KBM-7 (cell line): ENCODE results near the gene NELFB.
"Not testable (repeated sequence)": the region's sequence is repeated elsewhere in the genome, so short reads cannot be mapped to it uniquely, and the experiment has no call there.

Experiments
- DNase-seq: peaks from one replicate; pipeline ENCODE4 v3.0.0-alpha.2; 2015
- in situ Hi-C: fragments of 300-500 bp; cut with MboI; formaldehyde crosslinking; loops from 2 replicates; pipeline ENCODE4 v1.14.3; 2020; ENCODE audit warnings: low sequenced_read_pairs, low pct_unique_long_range_greater_than_20kb, mixed read lengths

NELFB gene

GRCh38 chr9:137233143-137233980, 21.8 kb upstream of the NELFB start:
- DNase-seq = no peak
- in situ Hi-C loops = no loop called here

DNA sequence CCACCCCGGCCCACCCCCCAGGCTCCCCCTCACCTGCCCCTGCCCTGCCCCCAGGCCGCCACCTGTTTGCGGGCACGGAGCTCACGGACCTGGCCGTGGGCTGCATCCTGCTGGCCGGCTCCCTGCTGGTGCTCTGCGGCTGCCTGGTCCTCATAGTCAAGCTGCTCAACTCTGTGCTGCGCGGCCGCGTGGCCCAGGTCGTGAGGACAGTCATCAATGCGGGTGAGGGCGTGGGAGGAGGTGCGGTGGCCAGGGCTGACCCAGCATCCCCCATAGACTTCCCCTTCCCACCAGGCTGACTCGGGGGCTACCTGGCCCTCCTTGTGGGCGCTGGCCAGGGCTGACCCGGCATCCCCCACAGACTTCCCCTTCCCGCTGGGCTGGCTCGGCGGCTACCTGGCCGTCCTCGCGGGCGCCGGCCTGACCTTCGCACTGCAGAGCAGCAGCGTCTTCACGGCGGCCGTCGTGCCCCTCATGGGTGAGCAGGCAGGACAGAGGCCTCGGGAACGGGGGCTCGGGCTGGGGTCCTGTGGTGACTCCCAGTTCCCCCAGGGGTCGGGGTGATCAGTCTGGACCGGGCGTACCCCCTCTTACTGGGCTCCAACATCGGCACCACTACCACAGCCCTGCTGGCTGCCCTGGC, 21.0 kb upstream of the NELFB start:
- DNase-seq = no peak
- in situ Hi-C loops = no loop called here

DNA sequence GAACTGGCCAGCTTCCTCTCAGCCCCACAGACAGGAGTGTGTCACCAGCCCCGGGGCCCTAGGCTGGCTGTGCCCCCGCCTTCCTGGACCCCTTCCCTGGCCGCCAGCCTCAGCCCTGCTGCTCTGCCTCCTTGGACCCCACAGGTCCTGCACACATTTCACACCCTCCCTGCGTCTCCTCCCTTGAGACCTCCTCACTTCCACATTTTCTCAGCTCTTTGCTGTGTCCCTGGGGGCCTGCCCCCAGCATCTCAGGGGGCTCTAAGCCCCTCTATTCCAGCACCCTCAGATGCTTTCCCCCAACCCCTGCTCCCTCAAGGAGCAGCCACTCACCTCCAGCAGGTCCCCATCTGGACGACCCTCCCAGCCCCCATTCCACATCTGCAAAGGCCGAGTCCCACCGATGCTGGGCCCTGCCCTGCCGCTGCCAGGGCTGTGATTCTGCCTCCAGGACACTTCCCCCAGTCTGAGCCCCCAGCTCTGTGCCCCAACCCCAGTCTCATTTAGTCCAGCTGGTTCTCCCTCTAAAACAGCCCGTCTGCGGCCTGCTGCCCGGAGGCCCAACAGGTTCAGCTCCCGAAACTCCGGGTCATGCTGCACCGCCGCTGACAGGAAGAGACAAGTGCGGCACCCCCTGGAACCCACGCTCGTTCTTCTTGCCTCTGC, 20.2 kb upstream of the NELFB start:
- in situ Hi-C loops = no loop called here
- no peak for DNase-seq

GRCh38 chr9:137235424-137236237, 19.5 kb upstream of the NELFB start:
- DNase-seq = no peak
- in situ Hi-C loops = no loop called here

DNA sequence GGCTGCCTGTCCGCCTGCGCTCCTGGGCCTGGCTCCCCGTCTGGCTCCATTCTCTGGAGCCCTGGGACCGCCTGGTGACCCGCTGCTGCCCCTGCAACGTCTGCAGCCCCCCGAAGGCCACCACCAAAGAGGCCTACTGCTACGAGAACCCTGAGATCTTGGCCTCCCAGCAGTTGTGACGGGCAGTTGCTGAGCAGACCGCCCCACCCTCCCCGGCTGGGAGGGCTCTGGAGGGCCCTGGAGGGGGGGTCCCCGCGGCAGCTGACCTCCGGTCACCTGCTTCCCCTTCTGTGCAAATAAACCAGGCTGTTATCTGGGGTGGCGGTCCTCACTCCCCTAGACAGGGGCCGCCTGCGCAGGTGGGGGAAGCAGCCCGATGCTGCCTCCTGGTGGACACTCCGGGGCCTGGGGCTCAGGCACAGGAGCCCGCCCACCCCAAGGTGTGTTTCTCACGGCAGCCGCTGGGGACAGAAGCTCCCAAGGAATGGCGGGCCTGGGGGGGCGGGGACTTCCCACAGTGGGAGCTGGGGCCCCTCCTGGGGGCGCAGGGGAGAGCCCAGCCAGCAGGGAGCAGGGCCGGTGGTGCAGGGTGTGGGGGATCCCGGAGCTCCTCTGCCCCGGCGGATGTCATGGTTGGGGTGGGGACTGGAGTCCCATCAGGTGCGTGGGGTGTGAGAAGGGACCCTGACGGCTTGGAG, 18.7 kb upstream of the NELFB start:
- in situ Hi-C loops = no loop called here
- peak; percentile 95 for DNase-seq

GRCh38 chr9:137236936-137237421, 18.1 kb upstream of the NELFB start:
- DNase-seq = no peak
- in situ Hi-C loops = no loop called here

DNA sequence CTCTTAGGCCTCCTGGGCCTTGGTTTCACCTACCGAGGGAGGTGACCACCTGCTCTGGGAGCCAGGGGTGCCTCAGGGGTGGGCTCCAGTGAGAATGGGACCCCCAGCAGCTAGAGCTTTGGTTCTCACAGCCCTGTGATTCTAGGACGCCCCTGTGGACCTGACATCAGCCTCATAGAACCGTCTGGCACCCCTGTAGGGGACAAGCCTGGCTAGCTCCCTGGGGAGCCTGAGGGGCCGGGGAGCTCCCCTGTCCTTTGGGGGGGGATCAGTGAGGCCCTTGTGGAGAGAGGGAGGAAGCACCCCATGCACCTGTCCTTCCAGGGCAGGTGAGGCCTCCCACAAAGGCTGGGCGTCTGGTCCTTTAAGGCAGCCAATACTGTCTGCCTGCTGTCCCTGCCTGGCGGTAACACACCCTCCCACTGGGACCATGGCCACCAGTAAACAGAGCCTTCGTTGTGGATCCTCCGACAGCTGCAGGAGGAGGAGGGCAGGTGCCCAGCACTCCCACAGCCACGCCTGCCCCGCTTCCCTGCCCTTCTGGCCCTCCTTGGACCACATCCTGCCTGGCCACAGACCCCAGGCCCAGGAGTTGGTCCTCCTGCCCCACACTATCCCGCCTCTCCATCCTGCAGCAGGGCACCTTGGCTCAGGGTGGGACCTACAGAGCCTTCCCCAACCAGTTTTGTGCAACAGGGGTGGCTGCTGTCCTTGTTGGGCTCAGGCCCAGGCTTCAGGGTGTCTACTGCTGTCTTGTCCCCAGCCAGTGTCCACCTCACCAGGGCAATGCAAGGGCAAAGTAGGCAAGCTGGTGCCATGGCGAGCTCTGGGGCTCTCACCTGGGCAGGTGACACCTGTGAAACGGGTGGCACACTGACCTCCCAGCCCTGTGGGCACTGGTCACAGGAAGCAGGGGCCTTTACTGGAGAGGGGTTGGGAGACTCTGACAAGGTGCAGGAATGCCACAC, 17.1 kb upstream of the NELFB start:
- in situ Hi-C loops = no loop called here
- no peak for DNase-seq

GRCh38 chr9:137239541-137240200, 15.5 kb upstream of the NELFB start:
- in situ Hi-C loops, DNase-seq: not testable (repeated sequence)

GRCh38 chr9:137240318-137240840, 14.7 kb upstream of the NELFB start:
- no peak for DNase-seq
- in situ Hi-C loops = no loop called here

DNA sequence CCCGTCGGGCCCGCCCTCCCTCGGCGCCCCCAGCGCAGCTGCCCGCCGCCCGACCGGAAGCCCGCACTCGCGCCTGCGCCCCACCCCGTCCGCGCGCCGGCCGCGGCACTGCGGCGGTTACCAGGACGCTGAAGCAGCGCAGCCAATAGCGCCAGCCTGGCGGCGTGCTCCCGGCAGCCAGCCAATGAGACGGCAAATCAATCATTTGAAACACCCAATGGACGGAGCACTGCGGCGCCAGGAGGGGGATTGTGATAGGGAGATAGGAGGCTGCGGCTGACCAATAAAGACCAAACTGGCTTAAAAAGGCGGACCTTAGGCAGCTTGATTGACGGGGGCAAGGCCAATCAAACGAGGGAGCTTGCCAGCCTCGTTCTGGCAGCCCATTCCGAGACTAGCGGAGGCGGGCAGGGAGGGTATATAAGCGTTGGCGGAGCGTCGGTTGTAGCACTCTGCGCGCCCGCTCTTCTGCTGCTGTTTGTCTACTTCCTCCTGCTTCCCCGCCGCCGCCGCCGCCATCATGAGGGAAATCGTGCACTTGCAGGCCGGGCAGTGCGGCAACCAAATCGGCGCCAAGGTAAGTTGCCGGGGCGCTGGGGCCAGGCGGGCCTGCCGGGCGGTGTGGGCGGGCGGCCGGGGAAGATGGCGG, 14.2 kb upstream of the NELFB start, which contains the start of gene TUBB4B:
TSS of gene TUBB4B (plus strand) at position 447 of the 649 bp plus-strand sequence. CDS start at position 521, 74 bp downstream.
- in situ Hi-C loops = no loop called here
- DNase-seq = peak; percentile 100

DNA sequence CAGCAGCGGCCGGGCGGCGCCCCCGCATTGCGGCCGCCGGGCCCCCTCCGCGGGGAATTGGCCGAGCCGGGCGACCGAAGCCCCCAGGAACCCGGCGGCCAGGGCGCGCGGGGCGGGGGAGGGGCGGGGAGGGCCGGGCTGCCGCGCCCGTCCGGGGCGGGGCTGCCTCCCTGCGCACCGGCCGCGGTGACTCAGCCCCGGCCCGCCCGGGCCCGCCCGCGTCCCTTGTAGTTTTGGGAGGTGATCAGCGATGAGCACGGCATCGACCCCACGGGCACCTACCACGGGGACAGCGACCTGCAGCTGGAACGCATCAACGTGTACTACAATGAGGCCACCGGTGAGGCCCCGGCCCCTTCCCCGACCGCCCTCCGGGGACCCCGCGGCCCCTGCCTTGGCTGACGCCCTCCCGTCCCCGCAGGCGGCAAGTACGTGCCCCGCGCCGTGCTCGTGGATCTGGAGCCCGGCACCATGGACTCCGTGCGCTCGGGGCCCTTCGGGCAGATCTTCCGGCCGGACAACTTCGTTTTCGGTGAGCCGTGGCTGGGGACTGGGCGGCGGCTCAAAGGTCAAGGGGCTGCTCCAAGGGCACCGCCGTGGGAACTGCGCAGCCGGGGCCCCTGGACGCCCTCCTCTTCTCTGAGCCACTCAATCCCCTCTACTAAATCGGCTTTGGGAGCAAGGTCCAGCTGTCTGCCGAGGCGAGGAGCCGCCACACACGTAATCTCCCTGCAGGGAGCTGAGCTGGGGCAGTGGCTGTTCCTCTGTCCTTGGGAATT, 13.4 kb upstream of the NELFB start:
- DNase-seq = no peak
- in situ Hi-C loops = no loop called here

DNA sequence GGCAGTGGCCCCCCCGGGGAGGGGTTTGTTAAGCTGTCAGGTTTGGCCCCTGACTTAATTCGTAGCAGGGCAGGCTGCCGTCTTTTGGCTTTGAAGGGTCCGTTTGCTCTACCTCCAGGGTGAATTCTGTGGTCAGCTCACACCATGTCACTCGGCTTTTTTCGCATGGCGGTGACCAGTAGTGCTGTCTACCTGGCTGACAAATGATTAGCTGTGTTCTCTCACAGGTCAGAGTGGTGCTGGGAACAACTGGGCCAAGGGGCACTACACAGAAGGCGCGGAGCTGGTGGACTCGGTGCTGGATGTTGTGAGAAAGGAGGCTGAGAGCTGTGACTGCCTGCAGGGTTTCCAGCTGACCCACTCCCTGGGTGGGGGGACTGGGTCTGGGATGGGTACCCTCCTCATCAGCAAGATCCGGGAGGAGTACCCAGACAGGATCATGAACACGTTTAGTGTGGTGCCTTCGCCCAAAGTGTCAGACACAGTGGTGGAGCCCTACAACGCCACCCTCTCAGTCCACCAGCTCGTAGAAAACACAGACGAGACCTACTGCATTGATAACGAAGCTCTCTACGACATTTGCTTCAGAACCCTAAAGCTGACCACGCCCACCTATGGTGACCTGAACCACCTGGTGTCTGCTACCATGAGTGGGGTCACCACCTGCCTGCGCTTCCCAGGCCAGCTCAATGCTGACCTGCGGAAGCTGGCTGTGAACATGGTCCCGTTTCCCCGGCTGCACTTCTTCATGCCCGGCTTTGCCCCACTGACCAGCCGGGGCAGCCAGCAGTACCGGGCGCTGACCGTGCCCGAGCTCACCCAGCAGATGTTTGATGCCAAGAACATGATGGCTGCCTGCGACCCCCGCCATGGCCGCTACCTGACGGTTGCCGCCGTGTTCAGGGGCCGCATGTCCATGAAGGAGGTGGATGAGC, 12.6 kb upstream of the NELFB start:
- no peak for DNase-seq
- in situ Hi-C loops = no loop called here

- DNase-seq, in situ Hi-C loops: not testable (repeated sequence)
These were observed 11.9 kb upstream of the NELFB start for GRCh38 chr9:137243266-137243625.

- peak; percentile 53 for DNase-seq
- in situ Hi-C loops = no loop called here
These were observed 11.3 kb upstream of the NELFB start for GRCh38 chr9:137243626-137244485.
